HG03066 (cell line): ENCODE data around the gene ERVV-1.
"Not testable (repeated sequence)": the region's sequence is repeated elsewhere in the genome, so short reads cannot be mapped to it uniquely, and the experiment has no call there.

Experiments used
- ATAC-seq: cut with Tn5 transposase; IDR thresholded peaks from one replicate; pipeline ENCODE4 v1.9.1; 2021; ENCODE audit warnings: low read depth; ENCODE audit not compliant: unreplicated experiment

The ERVV-1 gene, protein sequence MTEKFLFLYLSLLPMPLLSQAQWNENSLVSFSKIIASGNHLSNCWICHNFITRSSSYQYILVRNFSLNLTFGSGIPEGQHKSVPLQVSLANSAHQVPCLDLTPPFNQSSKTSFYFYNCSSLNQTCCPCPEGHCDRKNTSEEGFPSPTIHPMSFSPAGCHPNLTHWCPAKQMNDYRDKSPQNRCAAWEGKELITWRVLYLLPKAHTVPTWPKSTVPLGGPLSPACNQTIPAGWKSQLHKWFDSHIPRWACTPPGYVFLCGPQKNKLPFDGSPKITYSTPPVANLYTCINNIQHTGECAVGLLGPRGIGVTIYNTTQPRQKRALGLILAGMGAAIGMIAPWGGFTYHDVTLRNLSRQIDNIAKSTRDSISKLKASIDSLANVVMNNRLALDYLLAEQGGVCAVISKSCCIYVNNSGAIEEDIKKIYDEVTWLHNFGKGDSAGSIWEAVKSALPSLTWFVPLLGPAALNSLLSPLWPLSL

DNA sequence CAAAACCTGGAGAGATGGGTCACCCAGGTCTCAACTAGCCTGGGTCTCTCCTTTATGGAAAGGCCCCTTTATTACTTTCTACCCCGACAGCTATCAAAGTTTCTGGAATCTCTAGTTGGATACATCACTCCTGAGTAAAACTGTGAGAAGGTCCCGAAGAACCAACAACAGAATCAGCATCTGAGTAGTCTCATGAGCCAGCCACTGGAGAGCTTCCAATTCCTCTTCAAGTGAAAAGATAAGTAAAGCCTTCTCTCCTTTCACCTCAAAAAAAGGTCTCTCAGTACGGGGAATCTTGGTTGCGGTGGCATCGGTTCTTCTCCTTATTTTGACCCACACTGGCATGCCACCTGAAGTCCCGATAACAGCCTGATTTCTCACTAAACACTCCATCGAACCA is at the start of gene ERVV-1:
Gene ERVV-1, plus strand, starts transcription at position 301 of the 400 bp plus-strand sequence. CDS start 170 bp downstream, outside the sequence.
- ATAC-seq = no peak

DNA sequence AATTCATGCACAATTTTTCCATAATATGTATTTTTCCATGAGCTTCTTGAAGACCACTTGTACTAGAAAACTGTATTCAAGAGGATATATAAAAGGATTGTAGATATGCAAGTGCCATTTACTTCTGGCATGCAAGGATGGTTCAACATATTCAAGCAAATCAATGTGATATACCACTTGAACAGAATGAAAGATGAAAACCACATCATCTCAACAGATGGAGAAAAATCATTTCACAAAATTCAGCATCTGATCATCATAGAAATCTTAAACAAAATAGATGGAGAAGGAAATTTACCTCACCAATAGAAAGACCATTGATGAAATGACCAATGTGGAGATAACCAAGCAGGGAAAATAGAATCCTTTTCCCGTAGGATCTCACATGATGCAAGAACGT is 45.9 kb upstream of the ERVV-1 start:
- ATAC-seq = no peak

DNA sequence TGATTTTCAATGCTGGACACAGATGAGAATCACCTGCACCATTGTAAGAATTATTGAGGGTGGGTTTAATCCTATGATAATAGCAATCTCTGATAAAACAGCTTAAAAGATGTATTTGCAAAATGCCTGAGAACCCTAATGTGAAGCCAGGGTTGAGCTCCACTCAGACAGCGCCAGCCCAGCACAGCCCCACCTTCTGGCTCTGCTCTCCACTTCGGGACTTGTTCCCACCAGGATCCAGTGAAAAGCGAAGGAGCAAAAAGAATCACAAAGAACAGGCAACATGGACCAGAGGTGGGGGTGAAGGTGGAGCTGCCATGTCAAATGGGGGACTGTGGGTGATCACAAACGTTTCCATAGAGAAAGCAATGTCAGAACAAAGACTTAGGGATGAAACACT is 32.4 kb upstream of the ERVV-1 start:
- no peak for ATAC-seq

DNA sequence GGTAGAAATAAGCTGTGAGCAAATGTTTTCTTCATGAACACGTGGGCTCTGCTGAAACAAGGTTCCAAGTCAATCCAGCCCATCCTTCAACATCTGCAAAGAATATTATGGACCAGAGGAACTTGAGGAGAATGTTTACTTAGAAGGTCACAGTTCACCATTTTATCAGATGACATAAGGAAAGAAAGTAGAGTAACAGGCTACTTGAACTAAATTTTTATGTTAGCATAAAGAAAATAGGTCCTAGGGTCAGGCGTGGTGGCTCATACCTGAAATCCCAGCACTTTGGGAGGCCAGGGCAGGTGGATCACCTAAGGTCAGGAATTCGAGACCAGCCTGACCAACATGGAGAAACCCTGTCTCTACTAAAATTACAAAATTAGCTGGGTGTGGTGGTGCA is 30.6 kb upstream of the ERVV-1 start:
- ATAC-seq = not testable (repeated sequence)

DNA sequence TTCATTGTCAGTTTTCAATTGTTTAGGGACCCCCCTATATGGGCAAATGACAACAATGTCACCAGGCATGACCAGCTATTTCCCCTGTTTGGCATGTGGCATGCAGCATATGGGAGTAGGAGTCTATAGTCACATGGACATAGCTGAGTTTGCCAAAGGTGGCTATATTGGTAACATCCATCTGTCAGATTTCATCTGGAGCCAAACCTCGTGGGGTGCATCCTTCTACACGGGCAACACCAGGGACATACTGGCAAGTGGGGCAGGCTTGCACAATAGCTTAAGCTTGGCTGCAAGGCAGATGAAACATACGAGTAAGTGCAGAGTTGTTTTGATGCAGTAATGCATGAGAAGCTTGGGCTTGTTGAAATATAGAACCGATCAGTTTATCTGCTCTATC is 26.5 kb upstream of the ERVV-1 start:
- no peak for ATAC-seq

DNA sequence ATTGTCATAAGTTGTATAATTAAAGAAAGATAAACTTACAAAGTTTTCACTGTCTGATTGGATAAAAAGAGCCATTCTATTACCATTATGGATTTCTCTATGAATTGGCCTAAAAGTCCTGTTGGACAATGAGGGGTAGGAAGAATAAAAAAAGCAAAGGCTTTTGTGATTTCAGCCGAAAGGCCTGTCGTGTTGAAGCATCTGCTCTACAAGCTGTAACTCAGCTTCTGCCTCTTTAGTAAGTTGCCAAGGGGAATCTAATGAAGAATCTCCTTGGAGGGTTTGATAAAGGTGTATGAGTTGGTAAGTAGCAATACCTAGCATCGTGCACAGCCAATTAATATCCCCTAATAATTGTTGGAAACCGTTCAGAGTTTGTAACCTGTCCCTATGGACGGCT is 25.2 kb upstream of the ERVV-1 start:
- no peak for ATAC-seq

DNA sequence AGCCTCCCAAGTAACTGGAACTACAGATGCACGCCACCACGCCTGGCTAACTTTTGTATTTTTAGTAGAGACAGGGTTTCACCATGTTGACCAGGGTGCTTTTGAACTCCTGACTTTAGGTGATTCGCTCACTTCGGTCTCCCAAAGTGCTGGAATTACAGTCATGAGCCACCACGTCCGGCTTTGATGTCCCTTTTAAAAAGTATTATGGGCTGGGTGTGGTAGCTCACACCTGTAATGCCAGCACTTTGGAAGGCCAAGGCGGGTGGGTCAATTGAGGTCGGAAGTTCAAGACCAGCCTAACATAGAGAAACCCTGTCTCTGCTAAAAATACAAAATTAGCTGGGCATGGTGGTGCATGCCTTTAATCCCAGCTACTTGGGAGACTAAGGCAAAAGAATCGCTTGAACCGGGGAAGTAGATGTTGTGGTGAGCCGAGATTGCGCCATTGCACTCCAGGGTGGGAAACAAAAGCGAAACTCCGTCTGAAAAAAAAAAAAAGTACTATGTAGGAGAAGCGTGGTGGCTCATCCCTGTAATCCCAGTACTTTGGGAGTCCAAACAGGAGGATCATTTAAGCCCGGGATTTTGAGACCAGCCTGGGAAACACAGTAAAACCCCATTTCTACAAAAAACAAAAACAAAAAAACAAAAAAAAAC is 22.8 kb upstream of the ERVV-1 start:
- ATAC-seq = no peak

DNA sequence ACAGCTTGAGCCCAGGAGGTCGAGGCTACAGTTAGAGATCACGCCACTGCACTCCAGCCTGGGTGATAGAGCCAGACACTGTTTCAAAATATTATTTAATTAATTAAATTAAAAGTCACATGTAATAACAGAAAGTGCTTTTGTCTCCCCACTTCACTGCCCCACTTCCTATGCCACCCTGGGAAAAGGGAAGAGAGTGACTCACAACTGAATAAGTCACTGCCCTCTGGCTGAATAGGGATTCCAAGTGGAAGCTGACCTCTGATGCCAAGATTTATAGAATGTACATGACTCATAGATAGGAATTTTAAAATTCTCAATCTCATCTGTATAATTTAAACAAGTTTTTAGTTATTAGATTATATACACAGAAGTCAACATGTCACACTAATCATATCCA is 22.2 kb upstream of the ERVV-1 start:
- ATAC-seq = no peak

DNA sequence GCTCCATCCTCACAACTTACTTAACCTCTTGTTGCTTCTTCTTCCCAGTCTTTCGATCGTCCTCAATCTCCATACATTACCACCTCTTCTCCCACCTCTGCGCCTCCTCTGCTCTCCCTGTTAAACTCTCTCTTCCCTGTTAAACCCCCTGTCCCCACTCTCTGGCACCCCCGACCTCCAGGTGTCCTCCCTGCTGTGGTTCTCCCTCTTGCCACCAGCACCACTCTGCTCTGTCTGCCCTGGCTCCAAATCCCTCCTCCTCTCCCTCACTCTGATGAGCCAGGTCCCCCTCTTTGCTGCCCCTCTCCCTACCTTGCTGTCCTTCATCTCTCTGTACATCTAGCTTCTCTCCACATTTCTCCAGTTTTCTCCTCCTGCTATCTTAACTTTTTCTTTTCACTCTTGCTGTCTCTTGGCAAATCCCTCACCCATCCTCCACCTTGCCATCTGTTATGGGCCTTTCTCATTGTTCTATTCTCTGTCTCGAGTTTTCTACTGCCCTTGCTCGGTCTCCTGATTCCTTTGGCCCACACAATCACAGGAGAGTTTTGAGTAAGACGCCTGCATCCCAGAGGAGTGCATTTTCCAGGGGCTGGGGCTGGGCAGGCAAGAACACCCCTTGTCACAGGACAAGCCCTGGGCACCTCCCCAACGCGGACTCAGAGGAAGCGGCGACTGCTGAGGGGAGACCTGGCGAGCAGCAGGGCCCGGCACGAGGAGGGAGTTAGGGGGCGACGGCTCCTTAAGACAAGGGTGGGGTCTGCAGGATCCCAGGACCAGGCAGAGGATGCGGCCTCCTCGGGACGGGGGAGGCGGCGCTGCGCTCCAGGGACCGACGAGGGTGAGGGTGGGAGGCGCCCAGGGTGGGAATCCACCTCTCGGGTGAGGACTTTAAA is 21.4 kb upstream of the ERVV-1 start:
- ATAC-seq = no peak

DNA sequence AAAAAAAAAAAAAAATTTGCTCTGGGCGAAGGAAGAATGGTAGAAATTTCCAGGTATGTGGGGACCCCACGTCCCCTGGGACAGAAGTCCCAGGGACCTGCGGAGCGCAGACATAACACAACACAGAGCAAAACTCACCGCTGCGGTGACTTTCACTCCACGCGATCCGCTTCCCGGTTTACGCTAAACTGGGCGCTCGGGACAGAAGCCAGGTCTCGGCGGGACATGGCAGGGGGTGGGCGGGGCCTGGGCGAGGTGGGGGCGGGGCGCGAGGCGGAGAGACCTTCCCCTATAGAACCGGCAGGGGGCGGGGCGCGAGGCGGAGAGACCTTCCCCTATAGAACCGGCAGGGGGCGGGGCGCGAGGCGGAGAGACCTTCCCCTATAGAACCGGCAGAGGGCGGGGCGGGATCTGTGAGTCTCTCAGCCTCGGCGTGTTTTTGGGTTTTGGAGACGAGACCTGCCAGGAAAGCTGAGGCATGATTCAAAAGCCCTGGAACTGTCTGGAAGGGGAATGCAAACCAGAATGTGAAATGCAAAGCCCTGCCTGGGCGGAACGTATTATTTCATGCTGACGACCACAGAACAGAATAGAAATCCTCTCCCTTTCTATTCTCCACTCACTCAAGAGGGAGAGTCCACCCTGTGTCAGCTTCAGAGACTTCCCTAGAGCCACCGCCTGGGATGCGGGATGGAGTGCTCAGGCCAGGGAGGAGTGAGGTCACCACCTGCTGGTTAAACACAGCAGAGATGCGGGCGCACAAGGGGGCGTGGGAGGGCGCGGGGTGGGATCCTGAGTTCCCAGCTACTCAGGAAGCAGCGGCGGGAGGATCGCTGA is 20.2 kb upstream of the ERVV-1 start:
- no peak for ATAC-seq

DNA sequence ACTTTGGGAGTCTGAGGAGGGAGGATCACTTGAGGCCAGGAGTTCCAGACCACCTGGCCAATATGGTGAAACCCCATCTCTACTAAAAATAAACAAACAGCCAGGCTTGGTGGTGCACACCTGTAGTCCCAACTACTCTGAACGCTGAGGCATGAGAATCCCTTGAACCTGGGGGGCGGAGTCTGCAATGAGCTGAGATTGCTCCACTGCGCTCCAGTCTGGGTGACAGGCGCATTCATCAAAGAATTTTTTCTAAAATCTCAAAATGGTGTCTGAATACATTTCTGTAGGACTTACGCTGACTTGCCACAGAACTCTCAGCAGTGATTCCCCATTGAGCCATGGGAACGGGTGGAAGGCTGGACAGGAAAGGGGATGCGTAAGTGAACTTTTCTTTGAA is 18.0 kb upstream of the ERVV-1 start:
- ATAC-seq = no peak

DNA sequence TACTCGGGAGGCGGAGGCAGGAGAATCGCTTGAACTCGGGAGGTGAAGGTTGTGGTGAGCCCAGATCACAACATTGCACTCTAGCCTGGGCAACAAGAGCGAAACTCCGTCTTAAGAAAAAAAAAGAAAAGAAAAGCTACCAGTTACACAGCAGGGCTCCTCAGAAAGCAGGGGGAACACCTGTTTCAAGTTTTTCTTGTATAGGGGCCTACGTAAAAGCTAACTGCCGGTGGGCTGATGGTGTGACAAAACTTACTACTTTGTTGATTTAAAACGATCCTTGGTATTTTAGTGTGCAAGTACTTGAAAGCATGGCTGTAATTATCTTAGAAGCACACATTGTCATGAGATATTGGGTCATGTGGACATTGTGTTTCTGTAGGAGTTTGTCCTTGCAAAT is 15.7 kb upstream of the ERVV-1 start:
- ATAC-seq = no peak

DNA sequence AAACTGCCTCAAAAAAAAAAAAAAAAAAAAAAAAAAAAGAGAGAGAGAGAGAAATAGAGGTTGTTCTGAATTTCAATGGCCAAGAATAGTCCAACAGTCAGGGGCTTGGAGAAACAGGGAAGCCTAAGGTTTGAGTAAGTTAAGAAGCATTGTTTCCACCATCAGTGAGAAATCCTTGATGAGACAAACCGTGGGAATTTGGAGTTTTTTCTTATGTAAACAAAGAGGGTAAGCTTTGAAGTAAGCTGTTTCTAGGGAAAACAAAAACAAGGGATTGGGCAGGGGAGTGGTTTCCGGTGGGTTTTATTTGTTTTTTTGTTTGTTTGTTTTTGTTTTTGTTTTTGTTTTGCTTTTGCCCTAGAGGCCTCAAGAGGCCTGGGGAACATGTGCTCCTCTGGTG is 11.2 kb upstream of the ERVV-1 start:
- no peak for ATAC-seq

DNA sequence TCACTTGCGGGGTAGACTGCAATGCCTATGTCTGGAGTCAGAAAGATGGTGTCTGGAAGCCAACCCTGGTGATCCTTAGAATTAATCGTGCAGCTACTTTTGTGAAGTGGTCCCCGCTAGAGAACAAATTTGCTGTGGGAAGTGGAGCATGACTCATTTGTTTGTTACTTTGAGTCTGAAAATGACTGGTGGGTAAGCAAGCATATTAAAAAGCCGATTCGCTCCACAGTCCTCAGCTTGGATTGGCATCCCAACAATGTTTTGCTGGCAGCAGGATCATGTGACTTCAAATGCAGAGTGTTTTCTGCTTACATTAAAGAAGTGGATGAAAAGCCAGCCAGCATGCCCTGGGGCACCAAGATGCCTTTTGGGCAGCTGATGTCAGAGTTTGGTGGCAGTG is 9.5 kb upstream of the ERVV-1 start:
- no peak for ATAC-seq

DNA sequence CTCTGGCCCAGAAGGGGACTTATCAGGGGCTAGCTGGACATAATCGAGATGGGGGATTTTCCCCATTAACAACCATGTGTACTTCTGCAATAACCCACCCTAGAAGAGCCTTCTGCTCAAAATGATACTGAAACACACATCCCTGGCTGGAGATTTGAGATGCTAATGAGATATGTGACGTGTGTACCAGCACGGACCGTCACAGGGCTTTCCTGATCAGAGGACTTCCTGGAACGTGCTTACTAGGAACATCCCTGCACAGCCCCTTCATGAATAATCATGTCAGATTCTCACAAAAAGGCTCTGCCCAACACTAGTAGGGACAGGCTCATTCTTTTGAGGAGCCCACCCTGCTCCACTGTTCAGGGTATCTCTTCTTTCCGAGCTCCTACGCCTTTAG is 6.5 kb upstream of the ERVV-1 start:
- ATAC-seq = no peak

DNA sequence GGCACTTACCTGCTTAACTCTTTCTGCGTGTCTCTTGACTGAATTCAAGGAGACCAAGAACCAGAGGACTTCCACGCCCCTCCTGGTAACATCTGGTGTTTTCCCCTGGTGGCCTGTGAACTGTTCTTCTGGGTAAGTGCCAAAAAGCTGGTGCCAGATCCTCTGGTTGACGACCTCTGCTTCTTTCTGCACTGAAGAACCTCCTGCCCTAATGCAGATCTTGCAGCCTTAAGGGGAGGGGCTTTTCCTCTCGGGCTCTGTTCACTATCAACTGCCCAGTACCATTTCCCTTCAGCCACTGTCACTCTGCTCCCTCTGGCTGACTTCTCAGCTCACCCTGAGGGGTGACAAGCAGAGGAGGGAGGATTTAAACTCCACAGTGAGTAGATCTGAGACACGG is 6.1 kb upstream of the ERVV-1 start:
- ATAC-seq = no peak

DNA sequence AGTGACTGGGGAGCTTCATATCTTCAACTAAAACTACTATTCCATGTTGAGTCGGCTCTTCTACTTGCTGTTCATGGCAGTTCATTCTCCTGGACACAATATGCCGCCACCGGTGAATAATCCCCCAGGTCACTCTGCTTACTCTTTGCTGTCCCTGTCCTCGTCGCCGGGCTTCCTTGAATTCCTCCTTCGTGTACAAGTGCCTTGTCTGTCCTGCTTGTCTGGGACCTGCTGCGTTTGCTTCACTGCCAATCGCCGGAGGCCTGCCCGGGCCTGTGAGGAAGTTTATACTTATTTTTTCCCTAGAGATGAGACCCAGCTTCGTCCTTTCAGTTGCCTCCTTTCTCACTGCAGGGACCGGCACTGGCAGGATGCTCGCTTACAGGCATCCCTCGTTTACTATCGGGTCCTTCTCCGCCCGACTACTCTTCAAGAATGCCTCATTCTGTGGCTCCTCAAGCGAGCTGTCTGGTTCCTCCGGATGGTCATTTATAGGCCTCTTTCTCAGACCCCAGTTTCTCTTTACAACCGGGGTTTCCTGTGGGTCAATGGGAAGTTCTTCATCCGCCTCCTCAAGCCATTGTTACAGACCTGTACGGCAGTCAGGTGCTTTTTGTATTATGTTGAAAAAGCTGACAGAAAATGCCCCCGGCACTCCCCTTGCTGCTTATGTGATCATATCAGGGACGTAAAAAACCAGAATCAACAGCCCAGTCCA is 5.5 kb upstream of the ERVV-1 start:
- ATAC-seq = no peak

DNA sequence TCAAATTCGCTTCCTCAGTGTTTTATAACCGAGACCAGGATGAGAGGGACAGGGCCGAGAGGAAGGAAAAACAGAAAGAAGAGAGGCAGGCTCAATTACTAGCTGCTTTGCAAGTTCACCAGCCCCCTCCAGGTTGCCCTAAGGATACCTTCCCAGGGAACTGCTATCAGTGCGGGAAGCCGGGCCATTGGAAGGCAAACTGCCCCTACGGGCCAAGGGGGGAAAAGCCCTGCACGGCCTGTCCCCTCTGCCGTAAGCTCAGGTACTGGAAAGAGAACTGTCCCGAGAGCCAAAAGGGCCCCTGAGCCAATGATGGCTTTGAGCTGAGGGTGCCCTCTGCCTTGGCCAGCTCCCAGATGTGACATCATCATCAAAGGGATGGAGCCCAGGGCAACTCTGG is 3.2 kb upstream of the ERVV-1 start:
- no peak for ATAC-seq

DNA sequence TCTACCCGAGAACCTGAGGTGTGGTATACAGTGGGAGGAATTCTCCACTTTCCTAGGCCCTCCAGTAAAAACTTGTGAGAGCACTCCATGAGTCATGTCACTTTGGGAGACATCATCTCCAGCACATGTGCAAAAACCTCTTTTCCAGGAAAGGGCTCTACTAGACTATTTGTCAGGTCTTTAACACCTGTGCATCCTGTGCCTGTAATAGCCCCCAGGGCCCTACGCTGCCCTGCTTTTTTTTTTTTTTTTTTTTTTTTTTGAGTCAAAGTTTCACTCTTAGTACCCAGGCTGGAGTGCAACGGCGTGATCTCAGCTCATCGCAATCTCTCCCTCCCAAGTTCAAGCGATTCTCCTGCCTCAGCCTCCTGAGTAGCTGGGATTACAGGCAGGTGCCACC is 1.7 kb upstream of the ERVV-1 start:
- no peak for ATAC-seq

DNA sequence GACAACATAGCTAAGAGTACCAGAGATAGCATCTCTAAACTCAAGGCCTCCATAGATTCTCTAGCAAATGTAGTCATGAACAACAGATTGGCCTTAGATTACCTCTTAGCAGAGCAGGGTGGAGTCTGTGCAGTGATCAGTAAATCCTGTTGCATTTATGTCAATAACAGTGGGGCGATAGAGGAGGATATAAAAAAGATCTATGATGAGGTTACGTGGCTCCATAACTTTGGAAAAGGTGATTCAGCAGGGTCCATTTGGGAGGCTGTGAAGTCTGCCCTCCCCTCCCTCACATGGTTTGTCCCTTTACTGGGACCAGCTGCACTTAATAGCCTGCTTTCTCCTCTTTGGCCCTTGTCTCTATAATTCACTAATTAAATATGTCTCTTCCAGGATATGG is 1.4 kb downstream of the ERVV-1 start:
- no peak for ATAC-seq
